Thyroid gland (tissue), 4 donors: ENCODE data around the gene RPS6KA1. TPM values are rescaled to one million over a fixed set of nuclear protein-coding genes. Genes with fewer than 3 reads are reported as not detected.
A peak's percentile ranks its signal among the peaks of the same experiment; 100 is the strongest.

Experiments used
- DNase-seq, 2 donors: peaks; one replicate each; pipeline ENCODE4 v3.0.0-alpha.2; 2019
- H3K27ac ChIP-seq, 3 donors: fragments of 200-600 bp; sonication (generic); 1 replicate in 2 of 3; 2 replicates in 1 of 3; pipeline ENCODE4 v1.5.1; 2016 to 2019; ENCODE audit warnings: mild to moderate bottlenecking in 1 of 3, moderate library complexity in 1 of 3
- H3K27me3 ChIP-seq: fragments of 200-600 bp; sonication (generic); one replicate; pipeline ENCODE4 v1.5.1; 2019
- H3K36me3 ChIP-seq, 2 donors: fragments of 200-600 bp; sonication (generic); one replicate each; pipeline ENCODE4 v1.5.1; 2016 to 2019
- H3K4me1 ChIP-seq, 2 donors: fragments of 200-600 bp; sonication (generic); one replicate each; pipeline ENCODE4 v1.5.1; 2017 to 2019
- H3K4me3 ChIP-seq, 3 donors: fragments of 200-600 bp; sonication (generic); replicated peaks in 1 of 3; 1 replicate in 2 of 3; 2 replicates in 1 of 3; pipeline ENCODE4 v1.5.1; 2016; ENCODE audit warnings: mild to moderate bottlenecking in 1 of 3
- H3K9me3 ChIP-seq: fragments of 200-600 bp; sonication (generic); one replicate; pipeline ENCODE4 v1.5.1; 2017
- POLR2A ChIP-seq, 2 donors: fragments of 450-650 bp; IDR thresholded peaks; one replicate each; pipeline ENCODE4 v1.6.1; 2017; ENCODE audit warnings: antibody characterized with exemption in 2 of 2, mild to moderate bottlenecking in 2 of 2, moderate library complexity in 1 of 2
- WGBS, 2 donors: methylation state at CpG; one replicate each; pipeline ENCODE4 v1.1.5; 2017; 5-methylcytosine and 5-hydroxymethylcytosine counted together
- intact Hi-C: fragments of 100-400 bp; cut with DNase I; formaldehyde crosslinking; loops from one replicate; pipeline ENCODE4 v1.15.1; 2023
- total RNA-seq, 4 donors: library from RNA; depleted of rRNA; stranded (reverse); fragments of >200 nt; gene quantifications; one replicate each; pipeline ENCODE4 v1.2.3, GENCODE V29; 2016
- TF ChIP-seq, protein P1 (sequence below), 6 experiments: fragments of 200-600 bp in 3 of 6; fragments of 450-650 bp in 3 of 6; sonication (generic) in 3 of 6; IDR thresholded peaks; one replicate each; pipeline ENCODE4 v1.5.1; 2016 to 2019; ENCODE audit warnings: antibody characterized with exemption in 6 of 6, mild to moderate bottlenecking in 2 of 6, inconsistent platforms in 1 of 6, moderate library complexity in 1 of 6

The RPS6KA1 gene
- total RNA-seq, 4 donors from 2014 or later: 55.8 to 98.6 (median 76.3) TPM

DNA sequence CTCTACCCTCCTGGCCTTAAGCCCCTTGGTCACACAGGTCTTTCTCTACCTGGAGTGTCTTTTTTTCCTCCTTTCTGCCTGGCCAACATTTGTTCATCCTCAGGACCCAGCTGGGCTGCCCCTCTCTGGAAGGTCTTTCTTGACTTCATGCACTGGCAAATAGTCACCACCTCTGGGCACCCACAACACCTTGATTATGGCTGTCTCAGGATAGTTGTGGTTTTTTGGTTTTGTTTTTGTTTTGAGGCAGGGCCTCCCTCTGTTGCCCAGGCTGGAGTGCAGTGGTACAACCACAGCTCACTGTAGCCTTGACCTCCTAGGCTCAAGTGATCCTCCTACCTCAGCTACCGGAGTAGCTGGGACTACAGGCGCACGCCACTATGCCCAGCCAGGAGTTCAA is 10.8 kb downstream of the RPS6KA1 start:
- Histone ChIP-seq H3K36me3 (peaks cover 0 to 11% of the 10 kb centered on the region in 2 donors), H3K9me3 (no peaks in the 10 kb centered on the region), H3K4me1 (peaks cover 0 to 17% of the 10 kb centered on the region in 2 donors), H3K4me3 (no peak overlapping the region), H3K27me3 (no peaks in the 10 kb centered on the region), H3K27ac (no peak overlapping the region)
- 100% methylated on average over 3 of the region's 3 CpGs for WGBS, 2 donors
- TF ChIP-seq, protein P1, sequence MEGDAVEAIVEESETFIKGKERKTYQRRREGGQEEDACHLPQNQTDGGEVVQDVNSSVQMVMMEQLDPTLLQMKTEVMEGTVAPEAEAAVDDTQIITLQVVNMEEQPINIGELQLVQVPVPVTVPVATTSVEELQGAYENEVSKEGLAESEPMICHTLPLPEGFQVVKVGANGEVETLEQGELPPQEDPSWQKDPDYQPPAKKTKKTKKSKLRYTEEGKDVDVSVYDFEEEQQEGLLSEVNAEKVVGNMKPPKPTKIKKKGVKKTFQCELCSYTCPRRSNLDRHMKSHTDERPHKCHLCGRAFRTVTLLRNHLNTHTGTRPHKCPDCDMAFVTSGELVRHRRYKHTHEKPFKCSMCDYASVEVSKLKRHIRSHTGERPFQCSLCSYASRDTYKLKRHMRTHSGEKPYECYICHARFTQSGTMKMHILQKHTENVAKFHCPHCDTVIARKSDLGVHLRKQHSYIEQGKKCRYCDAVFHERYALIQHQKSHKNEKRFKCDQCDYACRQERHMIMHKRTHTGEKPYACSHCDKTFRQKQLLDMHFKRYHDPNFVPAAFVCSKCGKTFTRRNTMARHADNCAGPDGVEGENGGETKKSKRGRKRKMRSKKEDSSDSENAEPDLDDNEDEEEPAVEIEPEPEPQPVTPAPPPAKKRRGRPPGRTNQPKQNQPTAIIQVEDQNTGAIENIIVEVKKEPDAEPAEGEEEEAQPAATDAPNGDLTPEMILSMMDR (IDR thresholded peaks at IDR 0.05): no peak
- TF ChIP-seq POLR2A (IDR thresholded peaks at IDR 0.05): no peak
- no peak for DNase-seq
- intact Hi-C loops: no loop called here

DNA sequence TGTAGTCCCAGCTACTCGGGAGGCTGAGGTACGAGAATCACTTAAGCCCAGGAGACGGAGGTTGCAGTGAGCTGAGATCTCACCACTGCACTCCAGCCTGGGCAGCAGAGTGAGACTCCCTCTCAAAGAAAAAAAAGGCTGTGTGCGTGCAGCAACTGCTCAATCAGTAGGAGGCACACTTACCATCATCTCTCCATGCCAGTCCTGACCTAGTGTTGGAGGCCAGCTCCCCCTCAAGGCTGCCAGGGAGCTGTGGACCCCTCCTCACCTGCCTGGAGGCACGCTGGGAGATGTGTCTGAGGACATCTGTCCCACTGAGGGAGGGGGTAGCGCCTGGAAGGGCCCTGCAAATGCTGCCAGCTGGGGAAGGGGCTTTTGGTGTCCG is 11.9 kb downstream of the RPS6KA1 start:
- H3K36me3 ChIP-seq: peaks cover 0 to 11% of the 10 kb centered on the region in 2 donors
- H3K4me1 ChIP-seq: peaks cover 0 to 16% of the 10 kb centered on the region in 2 donors
- H3K27me3 ChIP-seq: no peaks in the 10 kb centered on the region
- H3K9me3 ChIP-seq: no peaks in the 10 kb centered on the region
- H3K27ac ChIP-seq: peak overlapping the region in 1 of 3 donors; percentile 41
- intact Hi-C loops: no loop called here
- H3K4me3 ChIP-seq: no peak overlapping the region
- no peak for DNase-seq
- no peak for TF ChIP-seq POLR2A (IDR thresholded peaks at IDR 0.05)
- TF ChIP-seq, protein P1 (IDR thresholded peaks at IDR 0.05): no peak
- 83 to 87% methylated on average over 6 to 7 of the region's 7 CpGs for WGBS, 2 donors

DNA sequence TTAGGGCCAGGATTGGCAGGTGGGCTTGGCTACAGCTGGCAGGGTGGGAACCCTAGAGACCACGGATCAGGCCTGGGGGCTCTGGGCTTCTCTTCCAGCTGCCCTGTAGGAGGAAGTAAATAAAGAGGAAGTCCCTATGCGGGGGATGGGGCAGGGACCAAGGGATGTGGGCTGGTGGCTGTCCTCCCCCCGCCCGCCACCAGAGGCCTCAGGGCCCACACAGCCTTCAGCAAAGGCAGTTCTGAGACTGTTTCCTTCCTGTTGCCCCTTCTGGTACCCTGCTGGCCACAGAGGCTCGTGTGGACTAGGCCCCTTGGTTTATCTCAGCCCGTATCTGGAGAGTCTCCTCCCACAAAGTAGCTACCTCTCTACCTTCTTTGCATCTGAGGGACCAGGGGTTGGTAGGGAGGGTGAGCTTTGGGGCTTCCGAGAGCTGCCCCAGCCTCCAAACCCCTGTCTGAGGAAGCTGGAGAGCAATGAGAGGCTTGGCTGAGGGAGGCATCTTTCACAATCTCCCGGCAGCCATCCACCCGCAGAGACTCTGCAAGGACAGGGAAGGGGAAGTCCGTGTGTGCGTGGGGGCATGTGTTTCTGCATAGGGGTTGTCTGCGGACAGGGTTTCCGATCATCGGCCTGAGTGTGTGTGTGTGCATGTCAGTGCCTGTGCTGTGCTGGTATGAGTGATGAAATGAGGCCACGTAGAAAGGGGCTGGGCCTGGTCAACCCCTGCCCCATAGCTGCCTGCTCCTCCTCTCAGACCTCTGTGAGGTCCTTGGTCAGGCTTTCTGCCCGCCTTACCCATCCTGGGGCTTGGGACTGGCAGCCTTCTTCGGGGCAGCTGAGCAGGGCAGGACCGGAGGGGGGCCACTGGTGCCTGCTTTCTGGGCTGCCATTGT is 12.5 kb downstream of the RPS6KA1 start:
- Histone ChIP-seq H3K27ac (peak overlapping the region in 2 of 3 donors; percentile 41 to 43), H3K4me1 (peaks cover 0 to 16% of the 10 kb centered on the region in 2 donors), H3K4me3 (peak overlapping the region in 1 of 3 donors; percentile 2), H3K36me3 (peaks cover 0 to 12% of the 10 kb centered on the region in 2 donors), H3K27me3 (no peaks in the 10 kb centered on the region), H3K9me3 (no peaks in the 10 kb centered on the region)
- peak; percentile 27 to 39 for DNase-seq
- intact Hi-C loops: no loop called here
- TF ChIP-seq POLR2A (IDR thresholded peaks at IDR 0.05): no peak
- TF ChIP-seq, protein P1 (IDR thresholded peaks at IDR 0.05): peak in 1 of 6 experiments; percentile 10
- 58 to 72% methylated on average over 16 to 17 of the region's 18 CpGs for WGBS, 2 donors

GRCh38 chr1:26542771-26543451 is 13.3 kb downstream of the RPS6KA1 start:
- WGBS, 2 donors: 92 to 93% methylated on average over 8 to 9 of the region's 9 CpGs

More at GRCh38 chr1:26542771-26543451, 13.3 kb downstream of the RPS6KA1 start:
- H3K36me3 ChIP-seq: peaks cover 0 to 8% of the 10 kb centered on the region in 2 donors
- TF ChIP-seq, protein P1 (IDR thresholded peaks at IDR 0.05): no peak
- no peak for TF ChIP-seq POLR2A (IDR thresholded peaks at IDR 0.05)
- no peaks in the 10 kb centered on the region for H3K9me3 ChIP-seq
- H3K27ac ChIP-seq: peak overlapping the region in 2 of 3 donors; percentile 30 to 43
- no peaks in the 10 kb centered on the region for H3K27me3 ChIP-seq
- intact Hi-C loops: no loop called here
- DNase-seq: no peak
- H3K4me1 ChIP-seq: peaks cover 0 to 16% of the 10 kb centered on the region in 2 donors
- H3K4me3 ChIP-seq: no peak overlapping the region
